HG02870 (cell line): ENCODE results near the gene CCDC12.

ENCODE experiments used
- ATAC-seq: cut with Tn5 transposase; IDR thresholded peaks from one replicate; pipeline ENCODE4 v1.9.1; 2021; ENCODE audit warnings: mild to moderate bottlenecking, moderate library complexity; ENCODE audit not compliant: unreplicated experiment

The CCDC12 gene

GRCh38 chr3:47008234-47008796, 31.8 kb upstream of the CCDC12 start:
- no peak for ATAC-seq

DNA sequence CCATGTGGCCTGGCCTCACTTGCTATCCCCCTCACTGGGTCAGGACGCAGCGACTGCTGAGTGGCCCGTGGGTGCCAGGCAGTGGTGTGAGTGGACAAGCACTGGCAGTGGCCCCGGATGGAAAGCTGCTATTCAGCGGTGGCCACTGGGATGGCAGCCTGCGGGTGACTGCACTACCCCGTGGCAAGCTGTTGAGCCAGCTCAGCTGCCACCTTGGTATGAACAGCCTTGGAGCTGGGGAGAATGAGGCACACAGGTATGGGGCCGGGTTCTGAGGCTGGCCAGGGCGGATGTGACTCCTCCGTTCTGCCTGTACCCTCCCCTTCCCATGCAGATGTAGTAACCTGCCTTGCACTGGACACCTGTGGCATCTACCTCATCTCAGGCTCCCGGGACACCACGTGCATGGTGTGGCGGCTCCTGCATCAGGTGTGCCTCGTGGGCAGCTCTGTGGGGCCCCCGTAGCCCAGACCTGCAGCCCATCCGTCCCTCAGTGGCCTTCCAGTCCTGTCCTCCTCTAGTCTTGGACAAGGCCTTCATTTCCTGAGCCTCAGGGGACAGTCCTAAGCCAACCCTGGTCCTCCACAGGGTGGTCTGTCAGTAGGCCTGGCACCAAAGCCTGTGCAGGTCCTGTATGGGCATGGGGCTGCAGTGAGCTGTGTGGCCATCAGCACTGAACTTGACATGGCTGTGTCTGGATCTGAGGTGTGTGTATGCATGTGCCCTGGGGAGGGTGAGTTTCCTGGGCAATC, 31.1 kb upstream of the CCDC12 start:
- ATAC-seq: no peak

DNA sequence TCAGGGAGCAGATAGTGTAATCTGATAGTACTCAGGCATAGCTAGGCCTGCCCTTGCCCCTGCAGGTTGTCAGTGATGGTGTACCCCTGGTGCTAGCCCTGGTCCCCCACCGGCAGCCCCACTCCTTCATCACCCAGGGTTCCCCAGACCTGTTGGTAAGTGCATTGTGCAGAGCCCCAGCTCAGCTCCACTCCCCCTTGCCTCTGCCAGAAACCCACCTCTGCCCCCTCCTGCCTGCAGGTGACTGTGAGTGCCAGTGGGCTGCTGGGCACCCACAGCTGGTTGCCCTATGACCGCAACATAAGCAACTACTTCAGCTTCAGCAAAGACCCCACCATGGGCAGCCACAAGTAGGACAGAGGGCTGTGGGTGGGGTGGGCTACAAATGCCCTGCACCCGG, 30.5 kb upstream of the CCDC12 start:
- ATAC-seq: no peak

- no peak for ATAC-seq
Measured at GRCh38 chr3:47006145-47006651, 29.7 kb upstream of the CCDC12 start.

- no peak for ATAC-seq
Measured at GRCh38 chr3:47005212-47006144, 28.9 kb upstream of the CCDC12 start.

DNA sequence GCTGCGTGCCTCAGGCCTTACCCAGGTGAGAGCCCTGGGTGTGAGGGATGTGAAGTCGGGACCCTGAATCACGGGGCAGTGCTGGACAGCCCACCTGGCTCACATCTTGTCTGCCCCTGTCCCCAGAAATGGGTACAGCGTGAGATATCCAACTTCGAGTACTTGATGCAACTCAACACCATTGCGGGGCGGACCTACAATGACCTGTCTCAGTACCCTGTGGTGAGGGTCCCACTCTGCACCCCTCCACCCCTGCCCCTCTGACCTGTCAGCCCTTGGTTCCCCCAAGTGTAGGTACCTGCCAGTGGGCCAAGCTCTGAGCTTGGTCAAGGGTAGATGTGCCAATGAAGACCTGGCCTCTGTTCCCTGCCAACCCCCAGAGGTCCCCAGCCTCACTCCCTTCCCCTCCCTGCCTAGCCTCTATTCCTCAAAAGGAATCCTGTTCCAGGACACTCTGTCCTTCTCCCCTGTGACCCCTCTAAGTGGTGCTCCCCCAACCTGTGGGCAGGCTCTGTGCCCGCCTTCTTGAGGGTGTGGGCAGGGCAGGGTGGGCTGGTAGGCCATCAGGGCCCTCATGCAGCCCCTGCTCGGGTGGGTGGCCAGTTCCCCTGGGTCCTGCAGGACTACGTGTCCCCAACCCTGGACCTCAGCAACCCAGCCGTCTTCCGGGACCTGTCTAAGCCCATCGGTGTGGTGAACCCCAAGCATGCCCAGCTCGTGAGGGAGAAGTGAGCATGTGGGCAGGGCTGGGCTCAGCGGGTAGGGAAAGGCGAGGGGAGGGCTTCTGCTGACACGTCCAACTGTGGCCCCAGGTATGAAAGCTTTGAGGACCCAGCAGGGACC, 28.0 kb upstream of the CCDC12 start:
- ATAC-seq: no peak

DNA sequence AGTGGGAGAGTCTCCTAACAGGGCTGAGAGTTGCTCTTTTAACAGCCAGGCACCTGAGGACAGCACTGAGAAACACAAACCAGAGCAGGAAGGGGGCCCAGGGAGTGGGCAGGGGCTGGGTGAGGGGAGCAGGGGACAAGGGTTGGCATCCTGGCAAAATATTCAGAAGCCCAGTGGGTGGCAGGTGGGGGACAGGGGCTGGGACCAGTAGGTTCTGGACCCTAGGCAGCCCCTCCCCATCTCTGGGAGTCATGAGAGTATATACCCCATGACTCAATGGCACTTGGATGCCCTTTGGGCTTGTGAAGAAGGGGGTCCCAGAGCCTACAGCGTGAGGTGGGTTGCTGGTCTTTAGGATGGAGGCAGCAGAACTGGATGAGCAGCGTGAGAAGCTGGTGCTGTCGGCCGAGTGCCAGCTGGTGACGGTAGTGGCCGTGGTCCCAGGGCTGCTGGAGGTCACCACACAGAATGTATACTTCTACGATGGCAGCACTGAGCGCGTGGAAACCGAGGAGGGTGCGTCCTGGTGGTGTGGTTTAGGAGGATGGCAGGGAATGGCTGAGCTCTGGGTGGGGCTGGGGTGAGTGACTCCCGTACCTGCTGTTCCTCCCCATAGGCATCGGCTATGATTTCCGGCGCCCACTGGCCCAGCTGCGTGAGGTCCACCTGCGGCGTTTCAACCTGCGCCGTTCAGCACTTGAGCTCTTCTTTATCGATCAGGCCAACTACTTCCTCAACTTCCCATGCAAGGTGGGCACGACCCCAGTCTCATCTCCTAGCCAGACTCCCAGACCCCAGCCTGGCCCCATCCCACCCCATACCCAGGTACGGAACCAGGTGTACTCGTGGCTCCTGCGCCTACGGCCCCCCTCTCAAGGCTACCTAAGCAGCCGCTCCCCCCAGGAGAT, 27.2 kb upstream of the CCDC12 start:
- no peak for ATAC-seq

- no peak for ATAC-seq
Measured at GRCh38 chr3:47003056-47003410, 26.5 kb upstream of the CCDC12 start.

- ATAC-seq: no peak
Measured at GRCh38 chr3:47002171-47003055, 25.9 kb upstream of the CCDC12 start.

DNA sequence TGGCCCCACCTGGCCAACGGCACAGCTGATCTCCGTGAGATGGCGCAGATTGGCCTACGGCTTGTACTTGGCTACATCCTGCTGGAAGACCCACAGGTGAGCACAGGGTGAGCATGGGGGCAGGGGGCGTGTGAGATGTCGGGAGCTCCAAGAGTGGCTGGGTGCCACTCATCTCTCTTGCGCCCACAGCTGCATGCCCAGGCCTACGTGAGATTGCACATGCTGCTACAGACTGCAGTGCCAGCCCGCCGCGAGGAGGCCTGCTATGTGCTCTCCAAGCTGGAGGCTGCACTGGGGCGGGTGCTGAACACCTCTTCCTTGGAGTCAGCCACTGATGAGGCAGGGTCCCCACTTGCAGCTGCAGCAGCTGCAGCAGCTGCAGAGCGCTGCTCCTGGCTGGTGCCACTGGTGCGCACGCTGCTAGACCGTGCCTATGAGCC, 25.2 kb upstream of the CCDC12 start:
- ATAC-seq: no peak

GRCh38 chr3:47000922-47001730, 24.6 kb upstream of the CCDC12 start:
- ATAC-seq: no peak

- ATAC-seq: no peak
Measured at GRCh38 chr3:47000198-47000815, 23.8 kb upstream of the CCDC12 start.

- ATAC-seq: no peak
Measured at GRCh38 chr3:46999516-47000197, 23.1 kb upstream of the CCDC12 start.

DNA sequence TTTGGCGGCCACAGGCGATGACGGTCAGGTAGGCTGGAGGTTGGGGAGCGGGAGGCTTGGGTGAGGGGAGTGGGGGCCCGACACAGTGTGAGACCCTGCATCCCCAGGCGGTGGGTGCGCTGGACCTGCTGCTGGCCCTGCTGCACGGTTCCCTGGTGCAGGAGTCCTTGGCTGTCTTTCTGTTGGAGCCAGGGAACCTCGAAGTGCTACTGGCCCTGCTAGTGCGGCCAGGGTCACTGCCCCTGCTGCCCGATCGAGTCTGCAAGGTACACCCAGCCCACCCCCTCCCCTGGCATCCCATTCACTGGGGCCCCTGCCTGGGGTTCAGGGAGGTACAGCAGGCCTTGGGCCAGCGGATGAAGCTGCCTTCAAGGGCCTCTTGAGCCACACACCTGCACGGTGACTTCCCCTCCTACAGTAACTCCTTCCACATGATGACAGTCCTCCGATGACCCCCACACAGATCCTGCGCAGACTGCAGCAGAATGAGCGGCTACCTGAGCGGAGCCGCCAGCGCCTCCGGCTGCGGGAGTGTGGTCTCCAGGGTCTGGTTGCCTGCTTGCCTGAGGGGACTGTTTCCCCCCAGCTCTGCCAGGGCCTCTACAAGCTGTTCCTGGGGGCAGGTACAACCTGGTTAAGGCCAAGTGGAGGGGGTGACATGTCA, 22.4 kb upstream of the CCDC12 start:
- no peak for ATAC-seq

DNA sequence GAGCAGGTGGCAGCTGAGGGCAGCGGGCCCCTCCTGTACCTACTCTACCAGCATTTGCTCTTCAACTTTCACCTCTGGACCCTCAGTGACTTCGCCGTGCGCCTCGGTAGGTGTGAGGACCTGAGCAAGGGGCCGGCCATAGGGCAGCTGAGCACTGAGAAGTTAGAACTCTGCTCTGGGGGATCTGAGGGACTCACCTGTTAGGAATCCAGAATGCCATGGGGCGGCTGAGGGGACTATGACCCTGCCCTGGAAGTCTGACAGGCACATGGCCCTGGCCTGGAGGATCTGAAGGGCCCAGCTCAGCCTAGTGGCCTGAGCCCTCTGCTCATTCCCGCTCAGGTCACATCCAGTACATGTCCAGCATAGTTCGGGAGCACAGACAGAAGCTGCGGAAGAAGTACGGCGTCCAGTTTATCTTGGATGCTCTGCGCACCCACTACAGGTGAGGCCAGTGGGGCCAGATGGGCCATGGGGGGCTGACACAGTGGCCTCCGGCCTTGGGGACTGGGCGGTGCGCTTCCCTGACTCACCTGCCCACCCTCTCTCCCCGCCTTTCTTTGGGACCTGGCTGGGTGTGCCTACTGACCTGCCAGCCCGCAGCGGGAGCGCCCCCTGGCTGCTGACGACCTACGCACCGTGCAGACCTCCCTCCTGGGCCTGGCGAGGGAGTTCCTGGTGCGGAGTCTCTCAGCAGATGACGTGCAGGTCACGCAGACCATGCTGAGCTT, 21.7 kb upstream of the CCDC12 start:
- ATAC-seq: no peak
